IMR-90 (cell line): ENCODE measurements around the gene SPATA16. TPM values are rescaled to one million over a fixed set of nuclear protein-coding genes. Genes with fewer than 3 reads are reported as not detected.

Experiments
- ATAC-seq: fragments of 200-7000 bp; cut with Tn5 transposase; 2 replicates; pipeline ENCODE4 v1.9.1; 2020; ENCODE audit warnings: low read depth, mild to moderate bottlenecking, moderate library complexity
- BruUV-seq: library from RNA; stranded (reverse); fragments of 400-500 nt; replicated peaks from 2 replicates; lab custom pipeline; 2021; lab: Mats Ljungman, UMichigan
- CTCF ChIA-PET: fragments of 300-600 bp; formaldehyde crosslinking; extraction: SDS; loops from one replicate; lab custom pipeline; 2021; ENCODE audit warnings: antibody characterized with exemption; lab: Yijun Ruan, JAX
- POLR2A ChIA-PET: fragments of 300-600 bp; sonication (Branson Sonifier 250); formaldehyde crosslinking; loops from one replicate; lab custom pipeline; 2022; ENCODE audit warnings: antibody characterized with exemption; ENCODE audit not compliant: unreplicated experiment; lab: Charles Lee
- DNase-seq: peaks from one replicate; pipeline ENCODE4 v3.0.0; 2013
- H2AFZ ChIP-seq: replicated peaks from 2 replicates; pipeline ENCODE3; 2013; ENCODE audit warnings: low read length, mild to moderate bottlenecking; ENCODE audit not compliant: poor library complexity
- H2AK5ac ChIP-seq: 2 replicates; pipeline ENCODE4 v1.6.1; 2013; ENCODE audit warnings: low read depth, low read length, inconsistent platforms
- H2AK9ac ChIP-seq: replicated peaks from 2 replicates; pipeline ENCODE3; 2013; ENCODE audit warnings: mild to moderate bottlenecking, low read depth, low read length, moderate library complexity; ENCODE audit not compliant: poor library complexity
- H2BK120ac ChIP-seq: 2 replicates; pipeline ENCODE4 v1.6.1; 2013; ENCODE audit warnings: low read depth, low read length, inconsistent platforms
- H2BK15ac ChIP-seq: 3 replicates; pipeline ENCODE4 v1.6.1; 2013; ENCODE audit warnings: low read depth, low read length, inconsistent platforms
- H2BK20ac ChIP-seq: 2 replicates; pipeline ENCODE4 v1.6.1; 2013; ENCODE audit warnings: low read depth, mild to moderate bottlenecking, inconsistent platforms, low read length, moderate library complexity
- H2BK5ac ChIP-seq: 2 replicates; pipeline ENCODE4 v1.6.1; 2013; ENCODE audit warnings: mild to moderate bottlenecking, low read depth, low read length, inconsistent platforms; ENCODE audit not compliant: poor library complexity, severe bottlenecking
- H3K14ac ChIP-seq: replicated peaks from 2 replicates; pipeline ENCODE4 v1.6.1; 2013; ENCODE audit warnings: low read depth, low read length, inconsistent platforms
- H3K18ac ChIP-seq: 2 replicates; pipeline ENCODE4 v1.6.1; 2013; ENCODE audit warnings: low read depth, low read length, control low read depth
- H3K23ac ChIP-seq: 2 replicates; pipeline ENCODE4 v1.6.1; 2013; ENCODE audit warnings: low read depth, low read length, inconsistent platforms
- H3K27ac ChIP-seq: 2 replicates; pipeline ENCODE4 v1.5.1; 2013; ENCODE audit warnings: mild to moderate bottlenecking, control low read depth, low read length; ENCODE audit not compliant: insufficient read depth
- H3K27me3 ChIP-seq: 2 replicates; pipeline ENCODE4 v1.6.1; 2013; ENCODE audit warnings: low read length; ENCODE audit not compliant: control insufficient read depth, insufficient read depth
- H3K36me3 ChIP-seq: 2 replicates; pipeline ENCODE4 v1.6.1; 2013; ENCODE audit warnings: low read length, mixed read lengths; ENCODE audit not compliant: control insufficient read depth, insufficient read depth
- H3K4ac ChIP-seq: 2 replicates; pipeline ENCODE4 v1.6.1; 2013; ENCODE audit warnings: low read depth, low read length, inconsistent platforms
- H3K4me1 ChIP-seq: 2 replicates; pipeline ENCODE4 v1.6.1; 2013; ENCODE audit warnings: low read length, mixed read lengths; ENCODE audit not compliant: control insufficient read depth, insufficient read depth
- H3K4me2 ChIP-seq: 2 replicates; pipeline ENCODE4 v1.6.1; 2013; ENCODE audit warnings: low read depth, mild to moderate bottlenecking, control low read depth, low read length, moderate library complexity
- H3K4me3 ChIP-seq: 2 replicates; pipeline ENCODE4 v1.5.1; 2013; ENCODE audit warnings: low read depth, mild to moderate bottlenecking, control low read depth, low read length, moderate library complexity; ENCODE audit not compliant: insufficient read depth
- H3K56ac ChIP-seq: 2 replicates; pipeline ENCODE4 v1.6.1; 2013; ENCODE audit warnings: low read length, inconsistent platforms; ENCODE audit not compliant: insufficient read depth; ENCODE audit errors: extremely low read depth
- H3K79me1 ChIP-seq, 2 experiments: 2 replicates each; pipeline ENCODE4 v1.6.1; 2013; ENCODE audit warnings: low read length in 2 of 2, inconsistent platforms in 1 of 2, low read depth in 1 of 2
- H3K9ac ChIP-seq: 2 replicates; pipeline ENCODE4 v1.6.1; 2013; ENCODE audit warnings: low read depth, low read length, control low read depth
- H3K9me1 ChIP-seq: 2 replicates; pipeline ENCODE4 v1.6.1; 2013; ENCODE audit warnings: low read length, inconsistent platforms; ENCODE audit not compliant: insufficient read depth
- H3K9me3 ChIP-seq: 2 replicates; pipeline ENCODE4 v1.6.1; 2013; ENCODE audit warnings: low read length; ENCODE audit not compliant: control insufficient read depth, insufficient read depth
- H4K20me1 ChIP-seq: 2 replicates; pipeline ENCODE4 v1.6.1; 2013; ENCODE audit warnings: low read length, inconsistent platforms; ENCODE audit not compliant: insufficient read depth
- H4K5ac ChIP-seq: 2 replicates; pipeline ENCODE4 v1.6.1; 2013; ENCODE audit warnings: mild to moderate bottlenecking, low read depth, low read length, control low read depth
- H4K8ac ChIP-seq, 2 experiments: 2 replicates each; pipeline ENCODE4 v1.6.1; 2013; ENCODE audit warnings: low read depth in 2 of 2, low read length in 2 of 2, control low read depth in 1 of 2, inconsistent platforms in 1 of 2
- H4K91ac ChIP-seq: 2 replicates; pipeline ENCODE4 v1.6.1; 2013; ENCODE audit warnings: low read depth, low read length, inconsistent platforms; ENCODE audit not compliant: insufficient read depth
- BHLHE40 ChIP-seq: fragments of 150-350 bp; IDR thresholded peaks from 2 replicates; pipeline ENCODE4 v1.6.1; 2016; ENCODE audit warnings: mild to moderate bottlenecking, low read depth, low read length
- CEBPB ChIP-seq: IDR thresholded peaks from 2 replicates; pipeline ENCODE4 v1.6.1; 2012; ENCODE audit warnings: low read depth, low read length, improper control_type of control experiment
- CHD1 ChIP-seq: IDR thresholded peaks from 2 replicates; pipeline ENCODE4 v1.6.1; 2012; ENCODE audit warnings: low read depth, low read length, improper control_type of control experiment
- FOS ChIP-seq: fragments of 150-350 bp; IDR thresholded peaks from 2 replicates; pipeline ENCODE4 v1.6.1; 2016; ENCODE audit warnings: low read depth, low read length
- MAFK ChIP-seq: IDR thresholded peaks from 2 replicates; pipeline ENCODE4 v1.6.1; 2012; ENCODE audit warnings: low read depth, low read length, improper control_type of control experiment
- MAZ ChIP-seq: IDR thresholded peaks from 2 replicates; pipeline ENCODE4 v1.6.1; 2012; ENCODE audit warnings: low read depth, mild to moderate bottlenecking, low read length, improper control_type of control experiment, moderate library complexity, borderline replicate concordance
- MXI1 ChIP-seq: IDR thresholded peaks from 2 replicates; pipeline ENCODE4 v1.6.1; 2012; ENCODE audit warnings: low read depth, mild to moderate bottlenecking, low read length, moderate library complexity, borderline replicate concordance
- NFE2L2 ChIP-seq: fragments of 150-350 bp; IDR thresholded peaks from 2 replicates; pipeline ENCODE4 v1.6.1; 2016; ENCODE audit warnings: low read depth, mild to moderate bottlenecking, low read length
- POLR2A ChIP-seq: IDR thresholded peaks from 2 replicates; pipeline ENCODE4 v1.6.1; 2012; ENCODE audit warnings: mild to moderate bottlenecking, low read depth, low read length
- RCOR1 ChIP-seq: IDR thresholded peaks from 2 replicates; pipeline ENCODE4 v1.6.1; 2012; ENCODE audit warnings: mild to moderate bottlenecking, low read length, improper control_type of control experiment; ENCODE audit not compliant: insufficient replicate concordance
- RFX5 ChIP-seq: IDR thresholded peaks from 2 replicates; pipeline ENCODE4 v1.8.0; 2012; ENCODE audit warnings: low read depth, mild to moderate bottlenecking, low read length, moderate library complexity
- SMC3 ChIP-seq: fragments of 150-350 bp; IDR thresholded peaks from 2 replicates; pipeline ENCODE4 v1.6.1; 2016; ENCODE audit warnings: low read depth, mild to moderate bottlenecking, antibody characterized with exemption, low read length, moderate library complexity
- WGBS, 2 experiments: methylation state at CpG; one replicate each; pipeline versions ENCODE4 v1.1.5 to v1.1.7; 2013; ENCODE audit warnings: missing lambda C conversion rate in 2 of 2; ENCODE audit not compliant: insufficient read length in 1 of 2; ENCODE audit errors: extremely low coverage in 2 of 2; 5-methylcytosine and 5-hydroxymethylcytosine counted together
- dilution Hi-C: fragments of 300-500 bp; cut with HindIII; formaldehyde crosslinking; loops from one replicate; pipeline ENCODE4 v1.14.3; 2018; ENCODE audit warnings: low sequenced_read_pairs; ENCODE audit not compliant: unreplicated experiment
- in situ Hi-C: fragments of 300-500 bp; cut with MboI; formaldehyde crosslinking; loops from 3 replicates; pipeline ENCODE4 v1.14.3; 2019; ENCODE audit warnings: low sequenced_read_pairs, inconsistent platforms, mixed read lengths
- intact Hi-C: fragments of 100-400 bp; cut with micrococcal nuclease; formaldehyde crosslinking; loops from 2 replicates; pipeline ENCODE4 v1.10.0; 2022
- polyA plus RNA-seq, 3 experiments: library from polyadenylated mRNA; depleted of rRNA; stranded (reverse); fragments of >200 nt; gene quantifications; 2 replicates each; pipeline ENCODE4 v1.2.3, GENCODE V29; 2012; ENCODE audit warnings: low replicate concordance in 1 of 3
- total RNA-seq: library from RNA; depleted of rRNA; stranded (reverse); fragments of >200 nt; gene quantifications from 2 replicates; pipeline ENCODE4 v1.2.3, GENCODE V29; 2012
- TF ChIP-seq, protein P1 (sequence below): fragments of 150-350 bp; IDR thresholded peaks from 2 replicates; pipeline ENCODE4 v1.6.1; 2017; ENCODE audit warnings: mild to moderate bottlenecking, antibody characterized with exemption, low read length, low read depth
- TF ChIP-seq, protein P2 (sequence below): fragments of 150-350 bp; IDR thresholded peaks from 2 replicates; pipeline ENCODE4 v1.6.1; 2016; ENCODE audit warnings: low read depth, mild to moderate bottlenecking, low read length, moderate library complexity, borderline replicate concordance
- TF ChIP-seq, protein P3 (sequence below): conservative IDR thresholded peaks from 2 replicates; pipeline ENCODE4 v1.5.1; 2012; ENCODE audit warnings: mild to moderate bottlenecking, low read depth, low read length, improper control_type of control experiment

SPATA16 gene
- total and polyA plus RNA-seq, 2 of the 4 experiments (the other 2 are of a cell fraction), result not detected

DNA sequence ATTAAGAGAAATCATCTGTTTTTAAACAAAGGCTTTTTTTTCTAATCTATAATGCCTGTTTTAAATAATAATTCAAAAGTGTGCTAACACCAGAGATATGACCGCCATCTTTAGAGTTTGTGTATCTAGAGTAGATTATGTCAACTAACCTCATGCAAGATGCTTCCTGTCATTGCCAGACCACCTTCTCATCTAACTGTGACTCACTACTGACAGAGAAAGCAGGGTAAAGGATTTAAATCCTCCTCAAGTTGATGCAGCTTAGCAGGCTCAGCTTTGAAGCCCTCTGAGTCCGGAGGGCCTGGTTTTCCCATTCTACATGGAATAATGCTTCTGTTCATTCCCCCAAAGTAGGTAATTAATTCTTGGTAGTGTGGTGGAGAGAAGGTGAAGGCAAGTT lies 282.0 kb downstream of the SPATA16 start:
- dilution Hi-C loops, result no loop called here
- Histone ChIP-seq H3K14ac (no peak overlapping the region), H3K36me3 (no peaks in the 10 kb centered on the region), H3K79me1 (no peaks in the 10 kb centered on the region), H2BK20ac (no peak overlapping the region), H2AK5ac (no peak overlapping the region), H3K9me3 (no peaks in the 10 kb centered on the region), H3K4me2 (no peak overlapping the region), H3K4me3 (no peak overlapping the region), H2BK120ac (no peak overlapping the region), H4K5ac (no peak overlapping the region), H3K18ac (no peak overlapping the region), H2BK15ac (no peak overlapping the region), H3K27ac (no peak overlapping the region), H4K8ac (no peak overlapping the region), H2AFZ (no peak overlapping the region), H3K9ac (no peak overlapping the region), H4K91ac (no peak overlapping the region), H3K4ac (no peak overlapping the region), H2AK9ac (no peak overlapping the region), H2BK5ac (no peak overlapping the region), H3K4me1 (no peaks in the 10 kb centered on the region), H3K56ac (no peak overlapping the region), H3K9me1 (no peaks in the 10 kb centered on the region), H4K20me1 (no peaks in the 10 kb centered on the region), H3K27me3 (no peaks in the 10 kb centered on the region), H3K23ac (no peak overlapping the region)
- ChIA-PET POLR2A (no interaction called here), CTCF (no interaction called here)
- intact Hi-C loops, result no loop called here
- DNase-seq, result peak; percentile 17
- WGBS, 2 experiments, result no CpG with 5 or more reads among the region's 2 CpGs
- ATAC-seq, result no peak
- in situ Hi-C loops, result no loop called here
- no peak for TF ChIP-seq SMC3
- TF ChIP-seq, protein P1, sequence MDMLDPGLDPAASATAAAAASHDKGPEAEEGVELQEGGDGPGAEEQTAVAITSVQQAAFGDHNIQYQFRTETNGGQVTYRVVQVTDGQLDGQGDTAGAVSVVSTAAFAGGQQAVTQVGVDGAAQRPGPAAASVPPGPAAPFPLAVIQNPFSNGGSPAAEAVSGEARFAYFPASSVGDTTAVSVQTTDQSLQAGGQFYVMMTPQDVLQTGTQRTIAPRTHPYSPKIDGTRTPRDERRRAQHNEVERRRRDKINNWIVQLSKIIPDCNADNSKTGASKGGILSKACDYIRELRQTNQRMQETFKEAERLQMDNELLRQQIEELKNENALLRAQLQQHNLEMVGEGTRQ, result no peak
- TF ChIP-seq, protein P2, sequence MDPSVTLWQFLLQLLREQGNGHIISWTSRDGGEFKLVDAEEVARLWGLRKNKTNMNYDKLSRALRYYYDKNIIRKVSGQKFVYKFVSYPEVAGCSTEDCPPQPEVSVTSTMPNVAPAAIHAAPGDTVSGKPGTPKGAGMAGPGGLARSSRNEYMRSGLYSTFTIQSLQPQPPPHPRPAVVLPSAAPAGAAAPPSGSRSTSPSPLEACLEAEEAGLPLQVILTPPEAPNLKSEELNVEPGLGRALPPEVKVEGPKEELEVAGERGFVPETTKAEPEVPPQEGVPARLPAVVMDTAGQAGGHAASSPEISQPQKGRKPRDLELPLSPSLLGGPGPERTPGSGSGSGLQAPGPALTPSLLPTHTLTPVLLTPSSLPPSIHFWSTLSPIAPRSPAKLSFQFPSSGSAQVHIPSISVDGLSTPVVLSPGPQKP, result no peak
- no peak for TF ChIP-seq MAFK
- TF ChIP-seq RCOR1, result no peak
- no peak for TF ChIP-seq MXI1
- no peak for TF ChIP-seq BHLHE40
- TF ChIP-seq NFE2L2, result no peak
- TF ChIP-seq FOS, result no peak
- TF ChIP-seq POLR2A, result no peak
- no peak for TF ChIP-seq RFX5
- no peak for TF ChIP-seq CEBPB
- TF ChIP-seq MAZ, result no peak
- TF ChIP-seq, protein P3, sequence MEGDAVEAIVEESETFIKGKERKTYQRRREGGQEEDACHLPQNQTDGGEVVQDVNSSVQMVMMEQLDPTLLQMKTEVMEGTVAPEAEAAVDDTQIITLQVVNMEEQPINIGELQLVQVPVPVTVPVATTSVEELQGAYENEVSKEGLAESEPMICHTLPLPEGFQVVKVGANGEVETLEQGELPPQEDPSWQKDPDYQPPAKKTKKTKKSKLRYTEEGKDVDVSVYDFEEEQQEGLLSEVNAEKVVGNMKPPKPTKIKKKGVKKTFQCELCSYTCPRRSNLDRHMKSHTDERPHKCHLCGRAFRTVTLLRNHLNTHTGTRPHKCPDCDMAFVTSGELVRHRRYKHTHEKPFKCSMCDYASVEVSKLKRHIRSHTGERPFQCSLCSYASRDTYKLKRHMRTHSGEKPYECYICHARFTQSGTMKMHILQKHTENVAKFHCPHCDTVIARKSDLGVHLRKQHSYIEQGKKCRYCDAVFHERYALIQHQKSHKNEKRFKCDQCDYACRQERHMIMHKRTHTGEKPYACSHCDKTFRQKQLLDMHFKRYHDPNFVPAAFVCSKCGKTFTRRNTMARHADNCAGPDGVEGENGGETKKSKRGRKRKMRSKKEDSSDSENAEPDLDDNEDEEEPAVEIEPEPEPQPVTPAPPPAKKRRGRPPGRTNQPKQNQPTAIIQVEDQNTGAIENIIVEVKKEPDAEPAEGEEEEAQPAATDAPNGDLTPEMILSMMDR, result no peak
- TF ChIP-seq CHD1, result no peak
- no TSS peak for BruUV-seq
